K562 (cell line): ENCODE measurements around the gene TNIP1.
A peak's percentile ranks its signal among the peaks of the same experiment; 100 is the strongest.

Experiments used
- HDAC2 ChIP-seq: fragments of 450-650 bp; IDR thresholded peaks from 2 replicates; pipeline ENCODE4 v1.6.1; 2016; ENCODE audit warnings: mild to moderate bottlenecking
- PREB ChIP-seq: sonication (generic); formaldehyde crosslinking; IDR thresholded peaks from 2 replicates; pipeline ENCODE4 v1.8.1; 2023; ENCODE audit warnings: mild to moderate bottlenecking, missing genetic modification reagents
- TF ChIP-seq, protein P1 (sequence below): fragments of 250-450 bp; sonication (Bioruptor Pico); IDR thresholded peaks from 2 replicates; pipeline ENCODE4 v1.8.0; 2022; ENCODE audit warnings: moderate library complexity, mild to moderate bottlenecking, inconsistent platforms
- TF ChIP-seq, protein P2 (sequence below), 3 experiments: IDR thresholded peaks in 2 of 3; conservative IDR thresholded peaks in 1 of 3; 2 replicates each; pipeline ENCODE4 v1.5.1; 2011 to 2012; ENCODE audit warnings: low read length in 3 of 3, mild to moderate bottlenecking in 3 of 3, control low read depth in 2 of 3, improper control_type of control experiment in 1 of 3, inconsistent platforms in 1 of 3, low read depth in 1 of 3, mixed read lengths in 1 of 3, moderate library complexity in 1 of 3; ENCODE audit not compliant: insufficient read depth in 2 of 3

GRCh38 chr5:151040211-151040747 is 40.6 kb downstream of the TNIP1 start:
- no peak for TF ChIP-seq PREB
- TF ChIP-seq HDAC2, result no peak
- TF ChIP-seq, protein P1, sequence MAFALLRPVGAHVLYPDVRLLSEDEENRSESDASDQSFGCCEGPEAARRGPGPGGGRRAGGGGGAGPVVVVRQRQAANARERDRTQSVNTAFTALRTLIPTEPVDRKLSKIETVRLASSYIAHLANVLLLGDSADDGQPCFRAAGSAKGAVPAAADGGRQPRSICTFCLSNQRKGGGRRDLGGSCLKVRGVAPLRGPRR (CRISPR knock-in tag), result no peak
- TF ChIP-seq, protein P2, sequence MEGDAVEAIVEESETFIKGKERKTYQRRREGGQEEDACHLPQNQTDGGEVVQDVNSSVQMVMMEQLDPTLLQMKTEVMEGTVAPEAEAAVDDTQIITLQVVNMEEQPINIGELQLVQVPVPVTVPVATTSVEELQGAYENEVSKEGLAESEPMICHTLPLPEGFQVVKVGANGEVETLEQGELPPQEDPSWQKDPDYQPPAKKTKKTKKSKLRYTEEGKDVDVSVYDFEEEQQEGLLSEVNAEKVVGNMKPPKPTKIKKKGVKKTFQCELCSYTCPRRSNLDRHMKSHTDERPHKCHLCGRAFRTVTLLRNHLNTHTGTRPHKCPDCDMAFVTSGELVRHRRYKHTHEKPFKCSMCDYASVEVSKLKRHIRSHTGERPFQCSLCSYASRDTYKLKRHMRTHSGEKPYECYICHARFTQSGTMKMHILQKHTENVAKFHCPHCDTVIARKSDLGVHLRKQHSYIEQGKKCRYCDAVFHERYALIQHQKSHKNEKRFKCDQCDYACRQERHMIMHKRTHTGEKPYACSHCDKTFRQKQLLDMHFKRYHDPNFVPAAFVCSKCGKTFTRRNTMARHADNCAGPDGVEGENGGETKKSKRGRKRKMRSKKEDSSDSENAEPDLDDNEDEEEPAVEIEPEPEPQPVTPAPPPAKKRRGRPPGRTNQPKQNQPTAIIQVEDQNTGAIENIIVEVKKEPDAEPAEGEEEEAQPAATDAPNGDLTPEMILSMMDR (IDR thresholded peaks at IDR 0.05 in 2 of 3, conservative IDR thresholded peaks at IDR 0.05 in 1 of 3; ENCODE audit: insufficient read depth in 2 of 3, low read depth in 1 of 3, low read length in 3 of 3), result peak in 2 of 3 experiments; percentile 1 to 2; a peak in 1 of 6 replicates
